ENCODE results near the gene KRT76. TPM values are rescaled to one million over a fixed set of nuclear protein-coding genes. Genes with fewer than 3 reads are reported as not detected.
A peak's percentile ranks its signal among the peaks of the same experiment; 100 is the strongest.

KRT76 gene
- total RNA-seq, 1 donor from 2014 or later, result not detected

DNA sequence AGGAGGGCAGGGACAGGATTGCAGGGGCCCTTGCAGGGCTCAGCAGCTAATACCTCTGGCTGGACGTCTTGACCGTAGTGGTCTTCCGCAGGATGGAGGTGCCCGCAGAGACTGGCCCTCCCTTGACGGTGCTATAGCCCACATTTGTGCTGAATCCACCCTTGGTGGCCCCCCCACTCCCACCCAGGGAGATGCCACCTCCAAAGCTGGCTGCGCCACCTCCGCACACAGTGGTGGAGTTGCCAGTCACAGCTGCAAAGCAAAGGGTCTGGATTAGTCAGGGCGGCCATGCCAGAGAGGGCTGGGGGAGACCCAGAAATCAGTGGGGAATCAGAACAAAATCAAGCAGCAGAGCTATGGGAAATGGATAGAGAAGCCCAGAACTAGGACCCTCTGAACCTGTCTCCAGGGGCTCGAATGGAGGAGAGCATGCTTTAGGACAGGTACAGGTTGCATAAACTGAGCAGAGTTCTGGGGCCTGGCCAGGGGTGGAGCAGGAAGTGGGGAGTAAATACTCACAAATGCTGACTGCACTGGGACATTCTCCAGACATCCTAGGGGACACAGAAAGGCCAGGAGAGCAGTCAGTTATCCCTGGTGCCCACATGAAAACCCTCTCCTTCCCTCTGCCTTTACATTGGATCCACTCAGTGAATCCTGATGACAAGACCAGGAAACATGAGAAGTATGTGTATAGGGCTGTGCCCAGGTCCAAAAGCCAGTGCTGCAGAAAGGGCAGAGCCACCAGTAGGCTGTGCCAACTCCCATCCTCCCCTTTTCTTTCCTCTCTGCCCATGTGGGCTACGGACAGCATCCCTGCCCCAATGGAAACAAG lies 44.9 kb upstream of the KRT76 start:
- no peaks in the 10 kb centered on the region for H3K9me3 ChIP-seq
- DNase-seq (no peak), ATAC-seq (peak in 1 of 2 donors; percentile 33)
- TF ChIP-seq, protein P1, sequence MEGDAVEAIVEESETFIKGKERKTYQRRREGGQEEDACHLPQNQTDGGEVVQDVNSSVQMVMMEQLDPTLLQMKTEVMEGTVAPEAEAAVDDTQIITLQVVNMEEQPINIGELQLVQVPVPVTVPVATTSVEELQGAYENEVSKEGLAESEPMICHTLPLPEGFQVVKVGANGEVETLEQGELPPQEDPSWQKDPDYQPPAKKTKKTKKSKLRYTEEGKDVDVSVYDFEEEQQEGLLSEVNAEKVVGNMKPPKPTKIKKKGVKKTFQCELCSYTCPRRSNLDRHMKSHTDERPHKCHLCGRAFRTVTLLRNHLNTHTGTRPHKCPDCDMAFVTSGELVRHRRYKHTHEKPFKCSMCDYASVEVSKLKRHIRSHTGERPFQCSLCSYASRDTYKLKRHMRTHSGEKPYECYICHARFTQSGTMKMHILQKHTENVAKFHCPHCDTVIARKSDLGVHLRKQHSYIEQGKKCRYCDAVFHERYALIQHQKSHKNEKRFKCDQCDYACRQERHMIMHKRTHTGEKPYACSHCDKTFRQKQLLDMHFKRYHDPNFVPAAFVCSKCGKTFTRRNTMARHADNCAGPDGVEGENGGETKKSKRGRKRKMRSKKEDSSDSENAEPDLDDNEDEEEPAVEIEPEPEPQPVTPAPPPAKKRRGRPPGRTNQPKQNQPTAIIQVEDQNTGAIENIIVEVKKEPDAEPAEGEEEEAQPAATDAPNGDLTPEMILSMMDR (IDR thresholded peaks at IDR 0.05), result no peak
- no peak overlapping the region for H3K4me3 ChIP-seq
- intact Hi-C loops (cut with DNase I), result no loop called here
- no peak overlapping the region for H3K27ac ChIP-seq
- no peaks in the 10 kb centered on the region for H3K36me3 ChIP-seq
- peaks cover 7% of the 10 kb centered on the region for H3K4me1 ChIP-seq
- H3K27me3 ChIP-seq (ENCODE audit: low read depth), result peaks cover 45% of the 10 kb centered on the region

DNA sequence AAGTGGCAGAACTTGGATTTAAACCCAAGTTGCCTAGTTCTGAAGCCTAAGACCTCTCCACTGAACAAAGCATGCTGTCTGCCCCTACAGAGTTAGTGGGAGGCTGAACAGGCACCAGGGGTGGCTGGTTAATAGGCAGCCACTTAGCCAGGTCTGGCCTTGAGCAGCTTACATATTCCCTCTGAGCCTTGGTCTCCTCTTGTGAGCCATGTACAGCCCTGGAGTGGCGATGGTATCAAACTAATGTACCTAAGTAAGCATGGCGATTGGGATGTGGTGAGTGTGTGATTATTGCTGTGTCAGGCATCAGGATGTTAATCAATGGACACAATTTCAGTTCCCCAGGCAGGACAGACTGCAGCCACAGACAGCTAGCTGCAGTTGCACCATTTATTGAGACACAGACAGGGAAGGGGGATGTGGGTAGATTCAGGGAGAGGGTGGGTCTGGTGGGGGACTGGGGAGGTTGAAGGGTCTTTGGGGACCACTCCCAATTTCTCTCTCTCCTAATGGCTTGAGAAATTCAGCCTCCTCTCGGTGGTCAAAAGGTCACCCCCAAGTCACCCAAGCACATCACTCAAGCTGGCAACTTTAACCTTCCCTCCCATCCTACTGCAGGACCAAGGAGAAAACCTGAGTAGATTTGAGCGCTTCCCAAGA lies 44.1 kb upstream of the KRT76 start:
- Histone ChIP-seq H3K27ac (no peak overlapping the region), H3K27me3 (ENCODE audit: low read depth) (peaks cover 51% of the 10 kb centered on the region), H3K4me1 (peaks cover 7% of the 10 kb centered on the region), H3K36me3 (no peaks in the 10 kb centered on the region), H3K4me3 (no peak overlapping the region), H3K9me3 (no peaks in the 10 kb centered on the region)
- ATAC-seq (no peak), DNase-seq (no peak)
- TF ChIP-seq, protein P1 (IDR thresholded peaks at IDR 0.05), result no peak
- intact Hi-C loops (cut with DNase I), result no loop called here

DNA sequence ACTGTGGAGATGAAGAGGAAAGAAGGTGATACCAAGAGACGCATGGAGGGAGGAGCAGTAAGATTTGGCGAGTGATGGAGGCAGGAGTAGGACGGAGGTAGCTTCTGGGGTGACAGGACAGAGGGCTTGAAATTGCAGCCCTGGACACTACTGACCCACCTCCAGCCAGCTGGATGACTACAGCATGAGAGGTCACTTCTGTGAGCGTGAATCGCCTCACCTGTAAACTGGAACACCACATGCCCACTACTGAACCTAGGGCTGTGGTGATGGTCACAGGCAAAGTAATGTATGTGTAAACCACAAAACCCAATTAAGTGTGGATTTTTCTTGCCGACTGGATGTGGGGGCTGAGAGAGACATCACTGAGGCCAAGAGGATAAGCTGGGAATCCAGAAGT lies 43.4 kb upstream of the KRT76 start:
- Histone ChIP-seq H3K27me3 (ENCODE audit: low read depth) (peaks cover 54% of the 10 kb centered on the region), H3K9me3 (no peaks in the 10 kb centered on the region), H3K36me3 (no peaks in the 10 kb centered on the region), H3K4me3 (no peak overlapping the region), H3K27ac (no peak overlapping the region), H3K4me1 (peaks cover 7% of the 10 kb centered on the region)
- TF ChIP-seq, protein P1 (IDR thresholded peaks at IDR 0.05), result no peak
- DNase-seq, result no peak
- ATAC-seq, result no peak
- intact Hi-C loops (cut with DNase I), result no loop called here

DNA sequence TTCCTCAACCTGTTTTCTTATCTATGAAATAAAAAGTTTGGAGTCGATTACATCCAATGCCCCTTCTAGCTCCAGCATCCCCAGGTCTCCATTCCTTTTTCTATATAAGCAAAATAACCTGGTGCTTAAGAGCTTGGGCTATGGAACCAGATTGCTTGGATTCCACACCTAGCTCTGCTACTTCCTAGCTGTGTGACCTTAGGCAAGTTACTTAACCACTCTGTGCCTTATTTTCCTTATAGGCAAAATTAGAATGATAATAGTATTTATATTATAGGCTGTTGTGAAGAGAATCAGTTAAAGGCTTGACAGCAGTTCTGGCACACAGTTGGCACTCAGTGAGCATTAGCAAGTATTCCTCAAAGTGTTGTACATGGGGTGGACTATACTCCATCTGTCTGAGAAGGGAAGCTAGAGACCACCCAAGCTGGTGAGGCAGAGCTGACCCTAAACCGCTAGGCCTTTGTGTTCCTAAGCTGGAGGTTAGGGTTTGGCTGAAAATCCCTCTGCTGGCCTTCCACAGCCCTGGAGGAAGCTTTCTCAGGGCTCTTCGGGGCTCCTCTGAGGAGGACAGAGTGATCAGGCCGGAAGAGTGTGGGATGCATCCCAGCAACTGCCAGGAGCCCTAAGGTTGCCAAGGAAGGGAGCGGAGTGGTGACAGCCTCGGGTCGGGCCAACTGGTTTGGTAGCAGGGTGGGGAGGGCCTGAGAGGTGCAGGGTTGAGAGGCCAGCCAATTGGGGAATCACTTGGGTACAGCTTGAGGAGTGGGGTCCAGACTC lies 42.8 kb upstream of the KRT76 start:
- TF ChIP-seq, protein P1 (IDR thresholded peaks at IDR 0.05), result no peak
- DNase-seq, result no peak
- peaks cover 54% of the 10 kb centered on the region for H3K27me3 ChIP-seq (ENCODE audit: low read depth)
- H3K4me3 ChIP-seq, result no peak overlapping the region
- ATAC-seq, result no peak
- peaks cover 7% of the 10 kb centered on the region for H3K4me1 ChIP-seq
- no peak overlapping the region for H3K27ac ChIP-seq
- H3K9me3 ChIP-seq, result no peaks in the 10 kb centered on the region
- H3K36me3 ChIP-seq, result no peaks in the 10 kb centered on the region
- intact Hi-C loops (cut with DNase I), result no loop called here

DNA sequence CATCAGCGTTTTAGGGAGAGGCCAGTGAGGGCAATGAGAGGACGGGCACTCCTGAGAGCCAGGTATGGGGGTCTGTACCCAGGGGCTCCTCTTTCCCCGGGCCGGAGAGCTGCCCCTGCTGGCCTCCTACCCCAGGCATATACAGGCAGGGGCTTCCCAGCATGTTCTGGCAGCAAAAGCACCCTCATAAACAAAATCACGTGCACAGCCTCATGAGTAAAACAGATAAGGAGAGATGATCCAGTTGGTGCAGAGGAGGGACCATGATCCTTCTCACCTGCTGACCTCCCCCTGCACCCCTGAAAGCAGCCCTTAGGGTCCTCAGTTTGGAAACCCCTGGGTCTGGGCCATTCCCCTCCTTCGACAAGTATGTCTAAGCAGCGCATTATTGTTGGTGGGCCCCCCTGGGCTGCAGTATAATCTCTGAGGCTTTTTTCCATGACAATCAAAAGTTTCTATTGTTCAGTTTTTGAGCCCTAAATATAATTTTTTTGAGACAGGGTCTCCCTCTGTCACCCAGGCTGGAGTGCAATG lies 41.8 kb upstream of the KRT76 start:
- no peaks in the 10 kb centered on the region for H3K9me3 ChIP-seq
- TF ChIP-seq, protein P1 (IDR thresholded peaks at IDR 0.05), result no peak
- DNase-seq (no peak), ATAC-seq (no peak)
- H3K4me3 ChIP-seq, result no peak overlapping the region
- intact Hi-C loops (cut with DNase I), result no loop called here
- no peak overlapping the region for H3K27ac ChIP-seq
- peaks cover 54% of the 10 kb centered on the region for H3K27me3 ChIP-seq (ENCODE audit: low read depth)
- H3K36me3 ChIP-seq, result no peaks in the 10 kb centered on the region
- H3K4me1 ChIP-seq, result peaks cover 11% of the 10 kb centered on the region

Data from lower lobe of right lung (tissue), 2 donors.